HG03108 (cell line): ENCODE data around the gene DDX39A.
"Not testable (repeated sequence)": the region's sequence is repeated elsewhere in the genome, so short reads cannot be mapped to it uniquely, and the experiment has no call there.

Source experiments
- ATAC-seq: cut with Tn5 transposase; IDR thresholded peaks from one replicate; pipeline ENCODE4 v1.9.1; 2021; ENCODE audit warnings: moderate library complexity; ENCODE audit not compliant: unreplicated experiment

Gene DDX39A

DNA sequence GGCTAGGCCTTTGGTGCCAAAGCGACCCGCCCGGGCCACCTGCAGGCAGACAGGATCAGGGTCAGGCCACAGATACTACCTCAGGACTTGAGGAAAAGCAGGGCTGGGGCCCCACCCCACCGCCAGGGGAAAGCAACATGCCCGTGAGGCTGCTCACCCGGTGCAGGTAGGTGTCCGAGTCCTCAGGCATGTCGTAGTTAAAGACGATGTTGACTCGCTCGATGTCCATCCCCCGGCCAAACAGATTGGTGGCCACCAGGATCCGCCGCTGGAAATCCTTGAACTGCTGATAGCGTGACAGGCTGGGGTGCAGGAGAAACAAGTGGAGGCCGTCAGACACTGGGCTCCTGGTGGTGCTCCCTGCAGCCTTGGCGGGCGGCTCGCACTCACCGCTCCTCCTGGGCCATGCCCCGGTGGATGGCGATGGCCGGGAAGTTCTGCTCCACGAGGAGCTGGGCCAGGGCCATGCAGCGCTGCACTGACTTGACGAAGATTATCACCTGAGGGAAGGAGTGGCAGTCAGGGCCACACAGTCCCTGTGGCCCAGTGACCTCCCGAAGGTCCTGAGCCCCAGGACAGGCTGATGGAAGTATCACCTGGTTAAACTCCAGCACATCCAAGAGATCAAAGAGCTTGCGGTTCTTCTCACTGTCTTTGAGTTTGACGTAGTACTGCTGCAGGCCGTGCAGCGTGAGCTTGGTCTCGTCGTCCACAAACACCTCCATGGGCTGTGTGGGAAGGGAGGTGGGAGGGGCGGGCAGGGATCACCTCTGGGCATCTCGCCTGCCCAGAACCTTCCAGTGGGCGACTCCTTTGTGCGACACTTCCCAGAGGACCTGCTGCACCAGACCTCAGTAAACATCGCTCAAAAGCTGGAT lies 9.8 kb downstream of the DDX39A start:
- ATAC-seq, result no peak

DNA sequence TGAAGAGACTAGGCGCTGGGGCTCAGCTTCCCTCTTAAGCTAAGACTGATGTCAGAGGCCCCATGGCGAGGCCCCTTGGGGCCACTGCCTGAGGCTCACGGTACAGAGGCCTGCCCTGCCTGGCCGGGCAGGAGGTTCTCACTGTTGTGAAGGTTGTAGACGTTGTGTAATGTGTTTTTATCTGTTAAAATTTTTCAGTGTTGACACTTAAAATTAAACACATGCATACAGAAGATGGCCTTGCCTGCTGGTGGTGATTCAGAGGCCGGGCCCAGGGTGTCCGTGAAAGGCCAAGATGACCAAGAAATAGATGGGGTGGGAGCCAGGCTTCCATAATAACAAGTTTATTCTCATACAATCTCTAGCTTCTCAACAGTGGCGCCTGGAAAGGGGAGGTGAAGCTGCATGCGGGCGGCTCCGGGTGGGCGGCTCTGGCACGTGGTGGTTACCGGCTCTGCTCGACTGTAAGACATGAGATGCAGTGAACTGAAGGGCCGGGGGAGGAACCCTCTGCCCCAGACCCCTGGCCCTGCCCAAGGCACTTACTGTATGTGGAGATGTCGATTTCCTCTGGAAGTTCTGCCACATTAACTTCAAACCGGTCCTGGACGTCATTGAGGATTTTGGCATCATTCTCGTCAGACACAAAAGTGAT lies 10.5 kb downstream of the DDX39A start:
- ATAC-seq, result no peak

DNA sequence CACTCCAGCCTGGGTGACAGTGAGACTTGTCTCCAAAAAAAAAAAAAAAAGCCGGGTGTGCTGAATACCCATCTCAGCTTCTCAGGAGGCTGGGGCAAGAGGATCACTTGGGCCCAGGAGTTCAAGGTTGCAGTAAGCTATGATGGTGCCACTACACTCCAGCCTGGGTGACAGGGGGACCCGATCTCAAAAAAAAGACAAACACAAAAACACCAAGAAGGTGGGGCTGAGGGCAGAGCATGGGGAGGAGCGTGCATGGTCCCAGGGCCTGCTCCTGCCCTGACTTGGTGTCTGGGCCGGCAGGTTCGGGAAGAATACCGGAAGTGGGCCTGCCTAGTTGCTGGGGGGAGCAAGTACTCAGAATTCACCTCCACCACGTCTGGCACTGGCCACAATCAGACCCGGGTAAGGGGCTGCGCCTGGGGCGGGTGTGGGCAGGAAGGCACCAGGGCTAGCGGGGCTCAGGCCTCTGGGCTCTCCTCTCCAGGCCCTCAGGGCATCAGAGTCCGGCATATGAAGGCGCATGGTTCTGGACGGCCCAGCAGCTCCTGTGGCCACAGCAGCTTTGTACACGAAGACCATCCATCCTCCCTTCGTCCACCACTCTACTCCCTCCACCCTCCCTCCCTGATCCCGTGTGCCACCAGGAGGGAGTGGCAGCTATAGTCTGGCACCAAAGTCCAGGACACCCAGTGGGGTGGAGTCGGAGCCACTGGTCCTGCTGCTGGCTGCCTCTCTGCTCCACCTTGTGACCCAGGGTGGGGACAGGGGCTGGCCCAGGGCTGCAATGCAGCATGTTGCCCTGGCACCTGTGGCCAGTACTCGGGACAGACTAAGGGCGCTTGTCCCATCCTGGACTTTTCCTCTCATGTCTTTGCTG lies 11.3 kb downstream of the DDX39A start:
- ATAC-seq, result no peak

DNA sequence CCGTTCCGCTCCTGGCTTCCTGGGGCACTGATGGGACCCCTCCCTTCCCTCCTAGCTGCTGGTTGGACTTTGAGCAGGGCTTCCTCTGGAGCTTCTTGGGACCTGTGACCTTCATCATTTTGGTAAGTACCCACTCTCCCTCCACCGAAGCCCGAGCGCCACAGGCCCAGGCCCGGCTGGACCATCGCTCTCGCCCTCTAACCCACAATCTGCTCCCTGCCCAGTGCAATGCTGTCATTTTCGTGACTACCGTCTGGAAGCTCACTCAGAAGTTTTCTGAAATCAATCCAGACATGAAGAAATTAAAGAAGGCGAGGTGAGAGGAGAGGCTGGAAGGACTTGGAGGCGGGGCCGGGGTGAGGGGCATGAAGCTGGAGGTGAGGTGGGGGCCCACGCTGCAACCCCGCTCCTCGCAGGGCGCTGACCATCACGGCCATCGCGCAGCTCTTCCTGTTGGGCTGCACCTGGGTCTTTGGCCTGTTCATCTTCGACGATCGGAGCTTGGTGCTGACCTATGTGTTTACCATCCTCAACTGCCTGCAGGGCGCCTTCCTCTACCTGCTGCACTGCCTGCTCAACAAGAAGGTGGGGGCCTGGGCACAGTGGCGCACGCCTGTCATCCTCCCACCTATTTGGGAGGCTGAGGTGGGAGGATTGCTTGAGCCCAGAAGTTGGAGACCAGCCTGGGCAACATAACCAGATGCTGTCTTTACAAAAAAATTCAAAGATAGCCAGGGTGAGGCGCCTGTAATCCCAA lies 12.3 kb downstream of the DDX39A start:
- no peak for ATAC-seq

DNA sequence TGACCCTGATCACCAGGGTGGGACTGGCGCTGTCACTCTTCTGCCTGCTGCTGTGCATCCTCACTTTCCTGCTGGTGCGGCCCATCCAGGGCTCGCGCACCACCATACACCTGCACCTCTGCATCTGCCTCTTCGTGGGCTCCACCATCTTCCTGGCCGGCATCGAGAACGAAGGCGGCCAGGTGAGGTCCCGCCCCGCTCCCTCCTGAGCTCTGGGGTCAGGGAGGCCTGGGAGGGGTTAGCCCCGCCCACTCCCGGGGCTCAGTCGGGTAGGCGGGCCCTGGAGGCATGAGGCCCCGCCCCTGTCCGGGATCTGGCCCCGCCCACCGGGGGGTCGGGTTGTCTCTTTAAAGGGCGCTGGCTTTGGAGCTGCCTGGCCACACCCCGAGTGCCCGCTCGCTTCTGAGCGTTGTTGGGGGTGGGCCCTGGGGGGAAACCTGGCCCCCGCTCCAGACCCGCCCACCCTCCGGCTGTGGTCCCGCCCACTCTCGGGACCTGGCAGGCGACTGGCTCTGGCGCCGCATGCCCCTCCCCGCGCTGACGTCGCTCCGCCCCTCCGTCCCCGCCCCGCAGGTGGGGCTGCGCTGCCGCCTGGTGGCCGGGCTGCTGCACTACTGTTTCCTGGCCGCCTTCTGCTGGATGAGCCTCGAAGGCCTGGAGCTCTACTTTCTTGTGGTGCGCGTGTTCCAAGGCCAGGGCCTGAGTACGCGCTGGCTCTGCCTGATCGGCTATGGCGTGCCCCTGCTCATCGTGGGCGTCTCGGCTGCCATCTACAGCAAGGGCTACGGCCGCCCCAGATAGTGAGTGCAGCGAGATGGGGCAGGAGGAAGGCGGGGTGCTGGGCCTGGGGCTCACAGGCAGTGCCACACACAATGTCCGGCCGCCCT lies 13.1 kb downstream of the DDX39A start:
- ATAC-seq, result peak; percentile 54

DNA sequence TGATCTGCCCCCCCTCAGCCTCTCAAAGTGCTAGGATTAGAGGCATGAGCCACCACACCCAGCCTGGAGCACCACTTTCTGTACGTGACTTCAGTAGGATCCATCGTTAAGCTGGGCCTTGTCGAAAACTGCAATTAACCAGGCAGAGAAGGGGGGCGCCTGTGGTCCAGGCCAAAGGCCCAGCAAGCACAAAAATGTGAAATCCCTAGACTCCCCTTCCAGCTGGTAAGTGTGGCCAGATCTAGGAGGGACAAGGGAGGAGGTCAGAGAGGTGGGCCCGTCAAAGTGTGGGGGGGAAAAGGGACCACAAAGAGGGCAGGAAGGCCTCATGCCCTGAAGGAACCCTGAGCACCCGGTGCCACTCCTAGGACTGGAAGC lies 13.8 kb downstream of the DDX39A start:
- no peak for ATAC-seq

DNA sequence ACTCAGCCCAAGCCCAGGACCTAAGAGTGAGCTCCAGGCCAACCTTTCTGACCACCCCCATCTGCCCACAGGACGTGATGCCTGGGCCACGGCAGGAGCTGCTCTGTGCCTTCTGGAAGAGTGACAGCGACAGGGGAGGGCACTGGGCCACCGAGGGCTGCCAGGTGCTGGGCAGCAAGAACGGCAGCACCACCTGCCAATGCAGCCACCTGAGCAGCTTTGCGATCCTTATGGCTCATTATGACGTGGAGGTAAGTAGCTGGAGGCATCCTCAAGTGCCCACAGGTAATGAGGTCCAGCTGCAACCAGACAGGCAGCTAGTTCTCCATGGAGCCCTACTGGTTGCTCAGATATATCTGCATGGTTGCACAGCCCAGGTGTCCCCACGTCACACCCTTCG lies 14.8 kb downstream of the DDX39A start:
- no peak for ATAC-seq

DNA sequence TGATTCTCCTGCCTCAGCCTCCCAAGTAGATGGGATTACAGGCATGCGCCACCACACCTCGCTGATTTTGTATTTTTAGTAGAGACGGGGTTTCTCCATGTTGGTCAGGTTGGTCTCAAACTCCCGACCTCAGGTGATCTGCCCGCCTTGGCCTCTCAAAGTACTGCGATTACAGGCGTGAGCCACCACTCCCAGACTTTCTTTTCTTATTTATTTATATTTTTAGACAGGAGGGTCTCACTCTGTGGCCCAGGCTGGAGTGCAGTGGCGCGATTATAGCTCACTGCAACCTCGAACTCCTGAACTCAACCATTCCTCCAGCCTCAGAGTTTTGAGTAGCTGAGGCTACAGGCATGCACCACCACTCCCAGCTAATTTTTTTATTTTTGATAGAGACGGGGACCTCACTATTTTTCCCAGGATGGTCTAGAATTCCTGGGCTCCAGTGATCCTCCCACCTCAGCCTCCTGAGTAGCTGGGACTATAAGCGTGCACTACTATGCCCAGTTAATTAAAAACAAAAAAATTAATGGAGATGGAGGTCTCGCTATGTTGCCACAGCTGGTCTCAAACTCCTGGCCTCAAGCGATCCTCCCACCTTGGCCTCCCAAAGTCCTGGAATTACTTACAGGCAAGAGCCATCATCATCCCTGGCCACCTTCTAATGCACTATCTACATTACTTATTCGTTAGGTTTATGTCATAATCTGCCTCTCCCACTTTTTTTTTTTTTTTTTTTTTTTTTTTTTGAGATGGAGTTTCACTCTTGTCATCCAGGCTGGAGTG lies 15.8 kb downstream of the DDX39A start:
- ATAC-seq, result not testable (repeated sequence)

DNA sequence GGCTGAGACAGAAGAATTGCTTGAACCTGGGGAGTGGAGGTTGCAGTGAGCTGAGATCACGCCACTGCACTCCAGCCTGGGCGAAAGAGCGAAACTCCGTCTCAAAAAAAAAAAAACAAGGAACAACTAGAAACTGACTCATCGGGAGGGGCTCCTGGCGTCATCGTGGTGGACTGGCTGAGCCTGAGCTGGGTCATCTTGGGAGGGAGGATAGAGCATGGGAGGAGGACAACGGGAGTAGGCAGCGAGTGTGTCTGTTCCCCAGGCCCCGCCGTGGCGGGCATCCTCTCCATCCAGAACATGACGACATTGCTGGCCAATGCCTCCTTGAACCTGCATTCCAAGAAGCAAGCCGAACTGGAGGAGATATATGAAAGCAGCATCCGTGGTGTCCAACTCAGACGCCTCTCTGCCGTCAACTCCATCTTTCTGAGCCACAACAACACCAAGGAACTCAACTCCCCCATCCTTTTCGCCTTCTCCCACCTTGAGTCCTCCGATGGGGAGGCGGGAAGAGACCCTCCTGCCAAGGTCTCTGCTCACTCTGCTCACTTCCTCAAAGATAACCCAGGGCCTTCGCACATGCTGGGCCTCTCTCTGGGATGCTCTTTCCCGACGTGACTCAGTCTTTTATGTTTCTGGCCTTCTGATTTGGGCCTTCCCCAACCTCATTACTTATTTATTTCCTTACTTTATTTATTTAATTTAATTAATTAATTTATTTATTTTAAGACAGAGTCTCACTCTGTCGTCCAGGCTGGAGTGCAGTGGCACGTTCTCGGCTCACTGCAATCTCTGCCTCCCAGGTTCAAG lies 16.6 kb downstream of the DDX39A start:
- ATAC-seq, result no peak

DNA sequence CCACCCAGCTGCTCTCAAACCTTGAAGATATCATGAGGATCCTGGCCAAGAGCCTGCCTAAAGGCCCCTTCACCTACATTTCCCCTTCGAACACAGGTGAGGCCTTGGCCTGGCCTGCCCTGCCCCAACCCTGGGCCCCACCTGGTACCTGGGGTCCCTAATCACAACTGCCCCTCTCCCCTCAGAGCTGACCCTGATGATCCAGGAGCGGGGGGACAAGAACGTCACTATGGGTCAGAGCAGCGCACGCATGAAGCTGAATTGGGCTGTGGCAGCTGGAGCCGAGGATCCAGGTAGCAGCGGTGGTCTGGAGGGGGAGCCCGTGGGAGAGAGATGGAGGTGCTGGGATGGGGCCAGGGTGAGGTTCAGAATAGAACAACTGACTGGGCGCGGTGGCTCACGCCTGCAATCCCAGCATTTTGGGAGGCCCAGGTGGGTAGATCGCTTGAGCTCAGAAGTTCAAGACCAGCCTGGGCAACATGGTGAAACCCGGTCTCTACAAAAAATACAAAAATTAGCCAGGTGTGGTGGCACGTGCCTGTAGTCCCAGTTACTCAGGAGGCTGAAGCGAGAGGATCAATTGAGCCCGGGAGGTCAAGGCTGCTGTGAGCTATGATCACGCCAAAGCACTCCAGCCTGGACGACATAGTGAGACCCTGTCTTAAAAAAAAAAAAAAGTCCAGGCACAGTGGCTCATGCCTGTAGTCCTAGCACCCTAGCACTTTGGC lies 17.5 kb downstream of the DDX39A start:
- ATAC-seq, result no peak

DNA sequence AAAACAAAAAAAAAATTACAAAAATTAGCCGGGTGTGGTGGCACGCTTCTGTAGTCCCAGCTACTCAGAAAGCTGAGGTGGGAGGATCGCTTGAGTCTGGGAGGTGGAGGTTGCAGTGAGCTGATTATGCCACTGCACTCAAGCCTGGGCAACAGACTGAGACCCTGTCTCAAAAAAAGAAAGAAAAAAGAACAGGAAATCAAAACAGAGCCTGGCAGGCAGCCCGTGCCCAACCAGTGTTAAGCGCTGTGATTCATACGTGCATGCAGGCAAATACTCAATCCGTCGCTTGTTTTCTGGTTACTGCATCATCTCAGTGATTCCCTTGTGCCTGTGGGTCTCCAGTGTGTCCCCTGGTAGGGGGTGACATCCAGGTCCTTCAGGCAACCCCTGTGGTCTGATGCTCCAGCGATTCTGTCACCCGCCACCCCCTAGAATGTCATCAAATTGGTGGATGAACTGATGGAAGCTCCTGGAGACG lies 18.1 kb downstream of the DDX39A start:
- ATAC-seq, result no peak

DNA sequence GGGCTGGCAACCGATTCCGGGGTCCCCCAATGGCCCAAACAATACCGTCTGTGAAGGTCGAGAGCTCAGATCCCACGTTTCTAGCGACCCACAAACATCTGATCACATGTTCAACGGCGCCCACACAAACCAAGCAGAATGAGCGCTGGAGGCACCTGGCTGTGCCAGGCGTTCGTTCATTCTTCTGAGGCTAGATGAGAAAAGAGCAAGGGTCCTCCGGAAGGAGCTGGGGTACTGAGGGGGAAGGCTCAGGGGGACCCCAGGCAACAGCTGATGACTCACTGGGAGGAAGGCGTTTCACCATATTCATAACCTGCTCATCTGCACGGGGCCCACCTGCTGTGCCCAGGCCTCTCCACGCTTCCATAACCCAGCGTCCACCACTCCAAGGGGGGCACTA lies 22.0 kb downstream of the DDX39A start:
- not testable (repeated sequence) for ATAC-seq

DNA sequence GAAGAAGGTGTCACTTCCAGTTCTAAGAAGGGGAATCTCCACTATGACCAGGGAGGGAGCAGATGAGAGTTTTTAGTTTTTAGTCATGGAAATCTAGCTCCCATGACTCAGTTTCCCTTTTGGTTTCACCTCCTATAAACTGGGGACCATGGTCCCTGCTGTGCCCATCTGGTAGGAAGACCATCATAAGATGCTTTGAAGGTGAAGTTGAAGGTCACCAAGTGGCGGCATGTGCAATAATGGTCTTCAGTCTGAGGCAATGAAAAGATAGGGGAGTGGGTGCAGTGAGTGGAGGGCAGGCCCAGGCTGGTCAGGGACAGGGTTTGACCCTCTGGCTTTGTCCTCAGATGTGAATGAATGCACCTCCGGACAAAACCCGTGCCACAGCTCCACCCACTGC lies 22.4 kb downstream of the DDX39A start:
- not testable (repeated sequence) for ATAC-seq

DNA sequence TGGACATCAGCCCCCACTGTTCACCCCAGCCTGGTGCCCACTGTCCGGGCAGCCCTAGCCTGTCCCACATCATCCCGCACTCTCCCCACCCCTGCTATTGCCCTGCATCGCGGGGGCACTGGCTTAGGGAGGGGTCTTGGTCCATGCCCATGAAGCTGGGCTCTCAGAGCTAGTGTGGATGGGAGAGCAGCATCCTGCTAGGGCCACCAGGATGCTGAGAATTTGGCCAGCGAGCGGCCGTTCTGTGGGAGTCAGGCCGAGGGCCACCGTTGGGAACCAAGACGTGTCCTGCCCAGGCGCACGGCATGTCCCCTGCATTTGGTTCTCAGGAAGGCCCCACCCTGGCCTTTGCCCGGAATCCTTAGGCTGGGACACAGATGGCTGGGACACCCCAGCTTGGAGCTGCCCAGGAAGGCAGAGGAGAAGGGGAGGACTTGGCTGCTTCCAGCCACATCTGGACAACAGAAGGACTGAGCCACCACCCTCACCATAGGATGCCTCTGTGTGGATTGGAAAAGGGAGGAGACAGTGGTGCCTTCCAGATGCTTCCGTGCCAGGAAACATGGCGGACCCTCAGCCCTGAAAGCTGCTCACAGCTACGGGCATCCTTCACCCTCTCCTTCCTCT lies 23.3 kb downstream of the DDX39A start:
- no peak for ATAC-seq

DNA sequence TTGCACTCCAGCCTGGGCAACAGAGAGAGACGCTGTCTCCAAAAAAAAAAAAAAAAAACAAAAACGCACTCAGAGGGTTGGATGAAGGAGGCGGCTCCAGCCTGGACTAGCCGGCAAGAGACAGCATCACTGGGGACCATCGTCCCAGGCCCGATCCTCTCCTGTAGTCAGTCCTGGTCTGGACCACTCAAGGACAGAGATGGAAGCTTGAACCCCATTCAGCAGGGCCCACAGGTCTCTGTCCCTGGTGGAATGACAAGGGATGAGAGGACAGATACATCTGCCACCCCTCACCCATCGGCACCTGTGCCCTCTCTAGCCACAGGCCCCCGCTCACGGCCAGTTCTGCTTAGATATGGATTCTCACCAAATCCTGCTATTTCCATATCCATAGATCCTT lies 23.9 kb downstream of the DDX39A start:
- ATAC-seq, result no peak

DNA sequence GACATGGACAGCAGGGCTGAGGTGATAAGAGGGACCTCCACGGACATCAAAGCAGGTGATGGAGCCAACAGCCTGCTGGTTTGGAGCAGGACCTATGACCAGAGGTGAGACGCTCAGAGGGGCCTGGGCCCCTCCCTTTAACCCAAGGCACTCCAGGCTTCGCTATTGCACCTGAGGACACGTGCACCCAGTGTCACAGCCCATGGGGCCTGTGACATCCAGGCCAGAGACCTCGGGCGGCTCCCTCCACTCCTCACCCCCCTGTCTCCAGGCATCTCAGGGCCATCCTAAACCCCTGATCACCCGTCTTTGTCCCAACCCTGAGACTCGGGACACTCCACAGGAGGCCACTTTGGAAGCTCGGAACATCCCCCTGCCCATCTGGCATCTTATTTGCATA lies 25.0 kb downstream of the DDX39A start:
- no peak for ATAC-seq

DNA sequence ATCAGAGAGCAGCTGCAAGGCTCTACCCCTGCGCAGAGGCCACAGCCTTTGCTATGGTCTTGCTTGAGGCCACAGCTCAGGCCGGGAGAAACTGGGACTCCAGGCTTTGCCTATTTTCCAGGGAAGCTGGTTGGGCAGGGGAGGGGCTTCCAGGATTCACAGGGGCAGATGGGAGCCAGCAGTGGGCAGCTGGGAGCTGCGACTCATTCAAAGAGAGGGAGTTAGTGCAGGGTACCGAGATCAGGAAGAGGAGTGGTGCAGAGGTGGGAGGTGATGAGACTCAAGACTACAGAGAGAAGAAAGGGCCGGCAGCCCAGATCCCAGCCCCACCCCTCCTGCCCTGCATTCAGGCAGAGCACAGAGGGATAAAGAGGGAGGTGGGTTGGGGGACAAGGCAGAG lies 25.8 kb downstream of the DDX39A start:
- ATAC-seq, result no peak
